Type B pancreatic cell (in vitro differentiated cells): Measurements from ENCODE around the gene ZBED4. TPM values are rescaled to one million over a fixed set of nuclear protein-coding genes. Genes with fewer than 3 reads are reported as not detected.

ENCODE experiments used
- DNase-seq: peaks from one replicate; pipeline ENCODE4 v3.0.0; 2021; ENCODE audit warnings: mixed read lengths; ENCODE audit not compliant: unreplicated experiment; ENCODE audit errors: extremely low spot score
- H3K27ac Mint-ChIP-seq: 2 replicates; pipeline ENCODE4 v1.8.0; 2021; ENCODE audit warnings: mild to moderate bottlenecking, mixed read lengths
- H3K27me3 Mint-ChIP-seq: 2 replicates; pipeline ENCODE4 v1.8.0; 2021; ENCODE audit warnings: mixed read lengths
- H3K36me3 Mint-ChIP-seq: 2 replicates; pipeline ENCODE4 v1.8.0; 2021; ENCODE audit warnings: mixed read lengths
- H3K4me1 Mint-ChIP-seq: one replicate; pipeline ENCODE4 v1.8.0; 2021; ENCODE audit warnings: mixed read lengths; ENCODE audit not compliant: unreplicated experiment
- H3K4me3 Mint-ChIP-seq: 2 replicates; pipeline ENCODE4 v1.8.0; 2021; ENCODE audit warnings: mild to moderate bottlenecking, mixed read lengths
- H3K9me3 Mint-ChIP-seq: 2 replicates; pipeline ENCODE4 v1.8.0; 2021; ENCODE audit warnings: mixed read lengths
- total RNA-seq: library from RNA; stranded (reverse); gene quantifications from 2 replicates; pipeline ENCODE4 v1.2.1, GENCODE V29; 2021; ENCODE audit warnings: low replicate concordance
- TF ChIP-seq, protein P1 (sequence below): fragments of 200-600 bp; sonication (generic); conservative IDR thresholded peaks from 2 replicates; pipeline ENCODE4 v1.5.0; 2021; ENCODE audit warnings: antibody characterized with exemption, mild to moderate bottlenecking

Gene ZBED4
- total RNA-seq, 1 donor from 2014 or later = 29.1 TPM

DNA sequence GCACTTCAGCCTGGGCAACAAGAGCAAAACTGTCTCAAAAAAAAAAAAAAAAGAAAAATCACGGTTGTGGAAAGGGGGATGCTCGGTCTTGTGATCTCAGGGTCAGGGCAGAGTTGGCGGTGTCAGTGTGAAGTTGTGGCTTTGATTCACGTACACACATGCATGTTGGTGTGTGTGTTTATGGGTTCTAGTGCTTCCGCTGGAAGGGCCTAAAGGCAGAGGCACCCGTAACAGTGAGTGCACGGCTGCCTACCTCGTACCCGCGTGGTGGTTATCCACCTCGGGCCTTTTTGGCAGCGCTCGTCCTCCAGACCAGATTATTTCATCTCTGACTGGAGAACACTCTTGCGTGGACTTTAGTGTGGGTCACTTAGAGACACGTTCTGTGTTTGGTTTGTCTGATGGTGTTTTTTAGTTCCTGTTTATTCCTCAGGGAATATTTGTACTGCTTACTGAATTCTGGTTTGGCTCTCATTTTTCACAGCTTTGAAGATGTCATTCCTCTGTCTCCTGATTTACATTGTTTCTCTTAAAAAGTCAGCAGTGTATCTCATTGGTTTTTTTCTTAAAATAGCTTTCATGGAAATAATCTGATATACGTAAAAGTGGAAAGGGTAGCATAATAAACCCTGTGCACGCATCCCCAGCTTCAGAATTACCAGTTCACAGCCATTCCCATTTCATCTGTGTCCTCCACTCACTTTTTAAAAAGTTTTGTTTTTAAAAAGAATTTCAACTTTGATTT, 15.6 kb downstream of the ZBED4 start:
- H3K4me1 Mint-ChIP-seq = no peaks in the 10 kb centered on the region
- H3K27ac Mint-ChIP-seq = no peak overlapping the region
- H3K9me3 Mint-ChIP-seq = peaks cover 38% of the 10 kb centered on the region
- peaks cover 63% of the 10 kb centered on the region for H3K36me3 Mint-ChIP-seq
- H3K27me3 Mint-ChIP-seq = no peaks in the 10 kb centered on the region
- H3K4me3 Mint-ChIP-seq = peak overlapping the region; percentile 33
- DNase-seq = no peak
- TF ChIP-seq, protein P1, sequence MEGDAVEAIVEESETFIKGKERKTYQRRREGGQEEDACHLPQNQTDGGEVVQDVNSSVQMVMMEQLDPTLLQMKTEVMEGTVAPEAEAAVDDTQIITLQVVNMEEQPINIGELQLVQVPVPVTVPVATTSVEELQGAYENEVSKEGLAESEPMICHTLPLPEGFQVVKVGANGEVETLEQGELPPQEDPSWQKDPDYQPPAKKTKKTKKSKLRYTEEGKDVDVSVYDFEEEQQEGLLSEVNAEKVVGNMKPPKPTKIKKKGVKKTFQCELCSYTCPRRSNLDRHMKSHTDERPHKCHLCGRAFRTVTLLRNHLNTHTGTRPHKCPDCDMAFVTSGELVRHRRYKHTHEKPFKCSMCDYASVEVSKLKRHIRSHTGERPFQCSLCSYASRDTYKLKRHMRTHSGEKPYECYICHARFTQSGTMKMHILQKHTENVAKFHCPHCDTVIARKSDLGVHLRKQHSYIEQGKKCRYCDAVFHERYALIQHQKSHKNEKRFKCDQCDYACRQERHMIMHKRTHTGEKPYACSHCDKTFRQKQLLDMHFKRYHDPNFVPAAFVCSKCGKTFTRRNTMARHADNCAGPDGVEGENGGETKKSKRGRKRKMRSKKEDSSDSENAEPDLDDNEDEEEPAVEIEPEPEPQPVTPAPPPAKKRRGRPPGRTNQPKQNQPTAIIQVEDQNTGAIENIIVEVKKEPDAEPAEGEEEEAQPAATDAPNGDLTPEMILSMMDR = no peak

DNA sequence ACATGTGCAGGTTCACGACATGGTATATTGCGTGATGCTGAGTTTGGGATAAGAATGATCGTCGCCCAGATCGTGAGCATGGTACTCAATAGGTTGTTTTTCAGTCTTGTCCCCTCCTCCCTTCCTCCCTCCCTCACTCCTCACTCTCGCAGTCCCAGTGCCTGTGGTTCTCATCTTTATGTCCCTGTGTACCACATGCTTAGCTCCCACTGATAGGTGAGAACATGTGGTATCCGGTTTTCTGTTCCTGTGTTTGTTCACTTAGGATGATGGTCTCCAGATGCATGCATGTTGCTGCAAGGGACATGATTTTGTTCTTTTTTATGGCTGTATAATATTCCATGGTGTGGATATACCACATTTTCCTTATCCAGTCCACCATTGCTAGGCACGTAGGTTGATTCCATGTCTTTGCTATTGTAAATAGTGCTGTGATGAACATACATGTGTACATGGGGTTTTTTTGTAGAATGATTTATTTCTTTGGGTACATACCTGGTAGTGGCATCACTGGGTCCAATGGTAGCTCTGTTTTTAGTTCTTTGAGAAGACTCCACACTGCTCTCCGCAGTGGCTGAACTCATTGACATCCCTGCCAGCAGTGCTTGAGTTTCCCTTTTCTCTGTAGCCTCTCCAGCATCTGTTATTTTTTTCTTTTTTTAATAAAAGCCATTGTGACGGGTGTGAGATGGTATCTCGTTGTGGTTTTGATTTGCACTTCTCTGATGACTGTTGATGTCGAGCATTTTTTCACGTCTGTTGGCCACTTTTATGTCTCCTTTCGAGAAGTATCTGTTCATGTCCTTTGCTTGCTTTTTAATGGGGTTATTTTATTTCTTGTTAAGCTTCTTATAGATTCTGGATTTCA, 16.4 kb downstream of the ZBED4 start:
- Mint-ChIP-seq H3K36me3 (peaks cover 65% of the 10 kb centered on the region), H3K27ac (no peak overlapping the region), H3K9me3 (peaks cover 38% of the 10 kb centered on the region), H3K4me1 (no peaks in the 10 kb centered on the region), H3K4me3 (no peak overlapping the region), H3K27me3 (no peaks in the 10 kb centered on the region)
- no peak for DNase-seq
- TF ChIP-seq, protein P1 = no peak

DNA sequence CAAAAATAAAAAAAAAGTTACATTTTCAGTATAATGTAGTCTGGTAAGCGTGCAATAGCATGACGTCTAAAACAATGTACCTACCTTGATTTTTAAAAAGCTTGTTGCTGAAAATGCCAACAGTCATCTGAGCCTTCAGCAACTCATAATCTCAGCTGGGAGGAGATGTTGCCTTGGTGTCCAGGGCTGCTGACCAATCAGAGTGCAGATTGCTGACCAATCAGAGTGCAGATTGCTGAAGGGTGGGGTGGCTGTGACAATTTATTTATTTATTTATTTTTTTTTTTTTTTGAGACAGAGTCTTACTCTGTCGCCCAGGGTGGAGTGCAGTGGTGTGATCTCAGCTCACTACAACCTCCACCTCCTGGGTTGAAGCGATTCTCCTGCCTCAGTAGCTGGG, 17.8 kb downstream of the ZBED4 start:
- peaks cover 40% of the 10 kb centered on the region for H3K9me3 Mint-ChIP-seq
- H3K4me3 Mint-ChIP-seq = no peak overlapping the region
- no peak overlapping the region for H3K27ac Mint-ChIP-seq
- no peak for DNase-seq
- TF ChIP-seq, protein P1 = no peak
- H3K36me3 Mint-ChIP-seq = peaks cover 68% of the 10 kb centered on the region
- H3K27me3 Mint-ChIP-seq = no peaks in the 10 kb centered on the region
- no peaks in the 10 kb centered on the region for H3K4me1 Mint-ChIP-seq

DNA sequence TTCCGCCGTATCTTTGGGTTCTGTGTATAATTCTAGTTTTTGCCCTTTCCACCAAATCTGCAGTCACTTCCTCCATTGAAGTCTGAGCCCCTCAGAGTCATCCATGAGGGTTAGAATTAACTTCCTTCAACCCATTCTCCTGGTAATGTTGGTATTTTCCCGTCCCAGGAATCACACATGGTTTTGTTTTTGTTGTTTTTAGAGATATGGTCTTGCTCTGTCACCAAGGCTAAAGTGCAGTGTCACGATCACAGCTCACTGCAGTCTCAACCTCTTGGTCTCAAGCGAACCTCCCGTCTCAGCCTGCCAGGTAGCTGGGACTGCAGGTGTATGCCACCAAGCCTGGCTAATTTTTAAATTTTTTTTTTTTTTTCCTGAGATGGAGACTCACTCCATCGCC, 18.7 kb downstream of the ZBED4 start:
- TF ChIP-seq, protein P1 = no peak
- Mint-ChIP-seq H3K27me3 (no peaks in the 10 kb centered on the region), H3K4me1 (no peaks in the 10 kb centered on the region), H3K27ac (no peak overlapping the region), H3K36me3 (peaks cover 64% of the 10 kb centered on the region), H3K9me3 (peaks cover 36% of the 10 kb centered on the region), H3K4me3 (no peak overlapping the region)
- DNase-seq = no peak

DNA sequence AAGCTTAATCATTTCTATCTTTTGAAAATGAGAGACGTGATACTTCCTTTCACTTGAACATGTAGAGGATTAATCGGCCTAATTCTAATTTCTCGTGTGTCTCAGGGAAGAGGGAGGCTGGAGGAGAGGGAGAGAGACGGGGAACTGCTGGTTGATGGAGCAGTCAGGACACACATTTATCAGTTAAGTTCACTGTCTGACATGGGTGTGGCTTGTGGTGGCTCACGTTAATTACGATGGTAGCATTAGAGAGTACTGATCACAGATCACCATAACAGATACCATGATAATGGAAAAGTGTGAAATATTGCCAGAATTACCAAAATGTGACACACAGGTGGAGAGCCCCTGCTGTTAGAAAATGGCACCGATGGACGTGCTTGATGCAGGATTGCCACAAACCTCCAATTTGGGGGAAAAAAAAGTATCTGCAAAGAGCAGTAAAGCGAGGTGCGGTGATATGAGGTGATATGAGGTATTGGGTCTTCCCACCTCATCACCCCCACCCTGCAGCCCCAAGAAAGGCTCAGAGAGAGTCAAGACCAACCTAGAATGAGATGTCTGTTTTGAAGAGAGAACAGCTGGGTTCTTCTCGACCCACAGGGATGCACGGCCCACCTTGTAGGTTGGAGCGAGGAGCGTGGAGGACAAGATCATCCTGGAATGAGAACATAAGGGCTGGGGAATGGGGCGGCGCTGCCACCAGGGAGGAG, 19.7 kb downstream of the ZBED4 start:
- H3K36me3 Mint-ChIP-seq = peaks cover 64% of the 10 kb centered on the region
- no peak overlapping the region for H3K27ac Mint-ChIP-seq
- TF ChIP-seq, protein P1 = no peak

More for the DNA sequence above, 19.7 kb downstream of the ZBED4 start:
- H3K27me3 Mint-ChIP-seq = no peaks in the 10 kb centered on the region
- peaks cover 36% of the 10 kb centered on the region for H3K9me3 Mint-ChIP-seq
- DNase-seq = no peak
- no peak overlapping the region for H3K4me3 Mint-ChIP-seq
- no peaks in the 10 kb centered on the region for H3K4me1 Mint-ChIP-seq
